GM19239 (cell line): ENCODE data around the gene OR51V1.
"Not testable (repeated sequence)": the region's sequence is repeated elsewhere in the genome, so short reads cannot be mapped to it uniquely, and the experiment has no call there.

ENCODE experiments used
- DNase-seq: peaks from one replicate; pipeline ENCODE4 v3.0.0; 2011; ENCODE audit warnings: low spot score; ENCODE audit not compliant: insufficient read length
- FAIRE-seq: peaks from 2 replicates; lab custom pipeline; 2011; peaks lifted over from hg19 to GRCh38; lab: Jason Lieb, UNC

The OR51V1 gene

GRCh38 chr11:5178046-5178837 is 22.2 kb downstream of the OR51V1 start:
- no peak for FAIRE-seq

DNA sequence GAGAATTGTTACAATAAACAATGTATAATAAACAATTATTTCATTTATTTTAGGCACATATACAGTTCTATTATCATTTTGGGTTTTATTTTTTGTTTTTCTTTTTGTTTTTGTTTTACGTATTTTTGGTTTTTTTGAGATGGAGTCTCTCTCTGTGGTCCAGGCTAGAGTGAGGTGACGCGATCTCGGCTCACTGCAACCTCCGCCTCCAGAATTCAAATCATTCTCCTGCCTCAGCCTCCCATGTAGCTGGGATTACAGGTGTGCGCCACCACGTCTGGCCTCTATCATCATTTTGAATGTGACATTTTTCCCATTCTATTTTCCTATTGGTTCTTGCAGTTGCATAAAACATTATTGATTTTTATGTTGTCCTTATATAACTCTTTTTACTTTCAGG is 25.5 kb downstream of the OR51V1 start:
- DNase-seq (no peak), FAIRE-seq (no peak)

More at GRCh38 chr11:5178046-5178837, 22.2 kb downstream of the OR51V1 start:
- no peak for DNase-seq

GRCh38 chr11:5171856-5172255 is 28.6 kb downstream of the OR51V1 start:
- no peak for DNase-seq
- no peak for FAIRE-seq

DNA sequence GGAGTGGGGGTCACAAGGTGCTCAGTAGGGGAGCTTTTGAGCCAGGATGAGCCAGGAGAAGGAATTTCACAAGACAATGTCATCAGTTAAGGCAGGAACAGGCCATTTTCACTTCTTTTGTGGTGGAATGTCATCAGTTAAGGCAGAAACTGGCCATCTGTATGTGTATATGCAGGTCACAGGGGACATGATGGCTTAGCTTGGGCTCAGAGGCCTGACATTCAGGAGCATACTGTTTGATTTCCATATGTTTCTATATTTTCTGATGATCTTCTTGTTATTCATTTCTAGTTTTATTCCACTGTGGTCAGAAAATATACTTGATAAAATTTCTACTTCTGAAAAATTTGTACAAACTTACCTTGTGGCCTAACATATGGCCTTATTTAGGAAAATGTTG is 34.6 kb downstream of the OR51V1 start:
- not testable (repeated sequence) for FAIRE-seq, DNase-seq

DNA sequence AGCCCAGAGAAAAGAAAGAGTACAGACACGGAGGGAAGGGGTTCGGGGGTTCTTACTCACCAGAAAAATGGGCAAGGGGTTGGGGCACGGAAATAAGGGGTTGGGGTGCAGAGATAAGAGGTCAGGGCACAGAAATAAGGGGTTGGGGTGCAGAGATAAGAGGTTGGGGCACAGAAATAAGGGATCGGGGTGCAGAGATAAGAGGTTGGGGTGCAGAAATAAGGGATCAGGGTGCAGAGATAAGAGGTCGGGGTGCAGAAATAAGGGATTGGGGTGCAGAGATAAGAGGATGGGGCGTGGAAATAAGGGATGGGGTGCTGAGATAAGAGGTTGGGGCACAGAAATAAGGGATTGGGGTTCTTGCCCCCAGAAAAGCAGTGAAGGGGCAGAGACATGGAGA is 35.7 kb downstream of the OR51V1 start:
- DNase-seq, FAIRE-seq: not testable (repeated sequence)

- DNase-seq, FAIRE-seq: not testable (repeated sequence)
Measured at GRCh38 chr11:5161045-5161444, 39.4 kb downstream of the OR51V1 start.

DNA sequence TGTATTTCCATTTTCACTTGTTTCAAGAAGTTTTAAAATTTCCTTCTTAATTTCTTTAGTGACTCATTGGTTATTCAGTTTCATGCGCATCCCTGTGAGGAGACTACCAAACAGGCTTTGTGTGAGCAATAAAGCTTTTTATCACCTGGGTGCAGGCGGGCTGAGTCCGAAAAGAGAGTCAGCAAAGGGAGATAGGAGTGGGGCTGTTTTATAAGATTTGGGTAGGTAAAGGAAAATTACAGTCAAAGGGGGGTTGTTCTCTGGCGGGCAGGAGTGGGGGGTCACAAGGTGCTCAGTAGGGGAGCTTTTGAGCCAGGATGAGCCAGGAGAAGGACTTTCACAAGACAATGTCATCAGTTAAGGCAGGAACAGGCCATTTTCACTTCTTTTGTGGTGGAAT is 40.3 kb downstream of the OR51V1 start:
- not testable (repeated sequence) for FAIRE-seq, DNase-seq

DNA sequence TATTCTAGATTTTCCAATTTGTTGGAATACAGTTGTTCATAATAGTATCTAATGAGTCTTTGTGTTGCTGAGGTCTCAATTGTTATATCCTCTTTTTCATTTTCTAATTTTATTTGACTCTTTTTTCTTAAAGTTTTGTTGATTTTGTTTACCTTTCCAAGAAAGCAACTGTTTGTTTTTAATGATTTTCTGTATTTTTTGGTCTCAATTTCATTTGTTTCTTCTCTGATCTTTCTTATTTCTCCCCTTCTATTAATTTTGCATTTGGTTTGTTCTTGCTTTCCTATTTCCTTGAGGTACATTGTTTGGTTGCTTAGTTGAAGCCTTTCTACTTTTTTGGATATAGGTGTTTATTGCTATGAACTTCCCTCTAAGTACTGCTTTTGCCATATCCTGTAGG is 40.7 kb downstream of the OR51V1 start:
- FAIRE-seq (no peak), DNase-seq (no peak)

DNA sequence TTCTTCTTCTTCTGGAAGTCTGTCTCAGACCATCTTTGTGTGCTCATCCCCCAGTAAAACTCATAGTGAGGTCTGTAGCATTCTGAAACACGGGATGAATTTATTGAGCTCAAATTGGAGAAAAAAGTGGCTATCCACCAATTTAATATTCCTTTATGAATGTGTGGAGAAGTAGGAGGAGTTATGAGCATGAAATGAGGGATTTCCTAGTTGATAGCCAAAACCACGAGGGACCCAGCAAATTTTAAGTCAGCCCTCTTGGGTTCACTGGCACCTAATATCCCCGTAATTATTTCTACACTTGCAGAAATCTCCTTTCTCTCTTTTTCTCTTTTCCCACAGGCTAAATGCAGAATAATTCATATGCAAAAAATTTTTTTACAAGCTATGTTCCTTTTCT is 45.8 kb downstream of the OR51V1 start, which contains the start of gene OR52A1:
Gene OR52A1, minus strand, starts transcription at position 101 of the 400 bp plus-strand sequence. CDS start 2,388 bp downstream, outside the sequence.
- DNase-seq (no peak), FAIRE-seq (no peak)

GRCh38 chr11:5153574-5154431 is 46.7 kb downstream of the OR51V1 start:
- DNase-seq (no peak), FAIRE-seq (no peak)

DNA sequence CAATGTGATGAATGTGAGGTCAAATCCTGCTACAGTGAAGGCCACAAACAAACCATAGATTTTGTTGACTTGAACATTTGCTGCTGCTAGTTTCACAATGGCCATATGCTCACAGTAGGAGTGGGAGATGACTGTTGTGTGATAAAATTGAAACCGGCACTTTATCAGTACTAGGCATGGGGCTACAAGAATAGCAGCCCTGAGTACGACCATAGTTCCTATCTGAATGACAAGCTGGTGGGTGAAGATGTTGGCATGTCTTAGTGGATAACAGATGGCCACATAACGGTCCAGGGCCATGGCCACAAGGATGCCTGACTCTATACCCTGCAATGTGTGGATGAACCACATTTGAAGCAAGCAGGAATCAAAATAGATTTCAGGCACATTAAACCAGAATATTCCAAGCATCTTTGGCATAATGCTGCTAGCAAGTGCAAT is 48.7 kb downstream of the OR51V1 start:
- no peak for FAIRE-seq
- DNase-seq = no peak
